ENCODE results near the gene KRT78.

DNA sequence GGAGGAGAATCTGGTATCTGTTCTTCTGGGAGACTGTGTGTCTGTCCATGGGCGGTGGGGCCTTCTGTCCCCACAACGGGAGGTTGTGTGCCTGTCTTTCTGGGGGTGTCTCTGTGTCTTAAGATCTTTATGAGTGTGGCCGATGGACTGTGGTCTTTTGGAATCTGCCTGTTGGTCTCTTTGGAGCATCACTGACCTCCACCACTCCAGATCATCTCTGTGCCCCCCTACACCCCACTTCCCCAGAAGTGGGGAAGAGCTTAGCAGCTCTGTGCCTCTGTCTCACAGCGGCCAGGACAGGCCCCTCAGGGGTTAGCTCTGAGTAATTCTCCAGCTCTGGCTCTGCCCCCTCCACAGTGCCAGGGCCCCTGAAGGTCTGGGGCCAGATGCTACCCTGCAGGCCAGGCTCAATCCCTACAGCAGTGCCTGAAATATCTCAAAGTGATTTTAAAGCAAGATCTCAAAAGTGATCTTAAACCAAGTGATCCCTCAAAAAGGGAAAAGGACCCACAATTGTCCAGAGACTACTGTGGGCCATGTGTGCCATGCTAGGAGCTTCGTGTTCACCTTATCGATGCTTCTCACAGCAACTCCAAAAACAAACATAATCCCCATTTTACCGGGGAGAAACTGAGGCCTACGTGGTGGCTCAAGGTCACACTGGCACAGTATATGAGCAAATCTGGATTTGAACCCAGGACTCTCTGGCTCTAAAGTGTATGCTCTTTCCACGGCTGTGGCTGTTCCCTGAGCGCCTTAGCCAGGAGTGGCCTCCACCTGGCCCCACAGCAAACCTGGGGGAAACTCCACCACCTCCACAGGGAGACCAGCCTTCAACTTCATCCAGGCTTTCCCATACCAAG is 26.0 kb upstream of the KRT78 start:
- TF ChIP-seq, protein P1, sequence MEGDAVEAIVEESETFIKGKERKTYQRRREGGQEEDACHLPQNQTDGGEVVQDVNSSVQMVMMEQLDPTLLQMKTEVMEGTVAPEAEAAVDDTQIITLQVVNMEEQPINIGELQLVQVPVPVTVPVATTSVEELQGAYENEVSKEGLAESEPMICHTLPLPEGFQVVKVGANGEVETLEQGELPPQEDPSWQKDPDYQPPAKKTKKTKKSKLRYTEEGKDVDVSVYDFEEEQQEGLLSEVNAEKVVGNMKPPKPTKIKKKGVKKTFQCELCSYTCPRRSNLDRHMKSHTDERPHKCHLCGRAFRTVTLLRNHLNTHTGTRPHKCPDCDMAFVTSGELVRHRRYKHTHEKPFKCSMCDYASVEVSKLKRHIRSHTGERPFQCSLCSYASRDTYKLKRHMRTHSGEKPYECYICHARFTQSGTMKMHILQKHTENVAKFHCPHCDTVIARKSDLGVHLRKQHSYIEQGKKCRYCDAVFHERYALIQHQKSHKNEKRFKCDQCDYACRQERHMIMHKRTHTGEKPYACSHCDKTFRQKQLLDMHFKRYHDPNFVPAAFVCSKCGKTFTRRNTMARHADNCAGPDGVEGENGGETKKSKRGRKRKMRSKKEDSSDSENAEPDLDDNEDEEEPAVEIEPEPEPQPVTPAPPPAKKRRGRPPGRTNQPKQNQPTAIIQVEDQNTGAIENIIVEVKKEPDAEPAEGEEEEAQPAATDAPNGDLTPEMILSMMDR (IDR thresholded peaks at IDR 0.05) = no peak
- no peak for TF ChIP-seq POLR2AphosphoS5 (IDR thresholded peaks at IDR 0.05)

All from stomach (tissue), 4 donors.